HCT116 (cell line): ENCODE results near the gene MS4A3. TPM values are rescaled to one million over a fixed set of nuclear protein-coding genes. Genes with fewer than 3 reads are reported as not detected.

Source experiments
- ATAC-seq: fragments of 200-7000 bp; cut with Tn5 transposase; 2 replicates; pipeline ENCODE4 v1.9.1; 2020; ENCODE audit warnings: mild to moderate bottlenecking, moderate library complexity
- BruUV-seq: library from RNA; stranded (reverse); fragments of 400-500 nt; replicated peaks from 2 replicates; lab custom pipeline; 2021; lab: Mats Ljungman, UMichigan
- CTCF ChIA-PET: fragments of 300-600 bp; sonication (Branson Sonifier 250); formaldehyde crosslinking; loops from one replicate; lab custom pipeline; 2021; ENCODE audit warnings: antibody characterized with exemption; lab: Charles Lee
- POLR2A ChIA-PET: fragments of 300-600, 350-600 bp; sonication (Branson Sonifier 250); formaldehyde crosslinking; loops from one replicate; lab custom pipeline; 2021; ENCODE audit warnings: antibody characterized with exemption; lab: Charles Lee
- RAD21 ChIA-PET, 2 experiments: fragments of 300-600 bp; sonication (Branson Sonifier 250); formaldehyde crosslinking; loops; one replicate each; lab custom pipeline; 2023; ENCODE audit warnings: low total read pairs in 2 of 2; ENCODE audit not compliant: uncharacterized antibody in 2 of 2, unreplicated experiment in 2 of 2, low non-redundant PET in 1 of 2; lab: Charles Lee
- DNase-seq: peaks from one replicate; pipeline ENCODE4 v3.0.0-alpha.2; 2010; ENCODE audit warnings: low read depth, low spot score
- H2AFZ ChIP-seq: fragments of 200-600 bp; shearing (Covaris generic), sonication (generic); 2 replicates; pipeline ENCODE4 v1.6.1; 2017; ENCODE audit warnings: low read depth, mixed run types, mixed read lengths, antibody characterized with exemption, low read length; ENCODE audit not compliant: poor library complexity, severe bottlenecking
- H3K27ac ChIP-seq: 2 replicates; pipeline ENCODE4 v1.5.1; 2012; ENCODE audit warnings: low read depth, low read length
- H3K27me3 ChIP-seq: fragments of 200-600 bp; sonication (generic); 2 replicates; pipeline ENCODE4 v1.6.1; 2016; ENCODE audit warnings: mixed run types, low read length, mixed read lengths; ENCODE audit not compliant: insufficient read depth
- H3K36me3 ChIP-seq, 2 experiments: fragments of 200-500 bp in 1 of 2; fragments of 200-600 bp in 1 of 2; sonication (Bioruptor generic) in 1 of 2; sonication (generic) in 1 of 2; 2 replicates each; pipeline versions ENCODE4 v1.5.1 to v1.6.1; 2014 to 2016; ENCODE audit warnings: low read length in 2 of 2, inconsistent platforms in 1 of 2, mixed read lengths in 1 of 2, mixed run types in 1 of 2; ENCODE audit not compliant: insufficient read depth in 2 of 2, control insufficient read depth in 1 of 2
- H3K4me1 ChIP-seq, 2 experiments: fragments of 200-600 bp in 1 of 2; sonication (generic) in 1 of 2; 2 replicates each; pipeline versions ENCODE4 v1.5.1 to v1.6.1; 2012 to 2017; ENCODE audit warnings: low read length in 2 of 2, inconsistent platforms in 1 of 2, mild to moderate bottlenecking in 1 of 2, mixed read lengths in 1 of 2, mixed run types in 1 of 2, moderate library complexity in 1 of 2; ENCODE audit not compliant: insufficient read depth in 2 of 2, control insufficient read depth in 1 of 2
- H3K4me2 ChIP-seq: fragments of 200-600 bp; sonication (generic); 2 replicates; pipeline ENCODE4 v1.6.1; 2017; ENCODE audit warnings: mixed run types, low read length, mixed read lengths
- H3K4me3 ChIP-seq, 2 experiments: fragments of 200-600 bp in 1 of 2; sonication (generic) in 1 of 2; replicated peaks in 1 of 2; 2 replicates each; pipeline ENCODE4 v1.5.1; 2011 to 2016; ENCODE audit warnings: low read length in 2 of 2, control low read depth in 1 of 2, low read depth in 1 of 2, mild to moderate bottlenecking in 1 of 2, mixed read lengths in 1 of 2, mixed run types in 1 of 2
- H3K79me2 ChIP-seq: fragments of 200-600 bp; sonication (generic); 2 replicates; pipeline ENCODE4 v1.6.1; 2017; ENCODE audit warnings: mild to moderate bottlenecking, mixed run types, low read length, moderate library complexity, mixed read lengths; ENCODE audit not compliant: insufficient read depth
- H3K9ac ChIP-seq: fragments of 200-600 bp; sonication (generic); 2 replicates; pipeline ENCODE4 v1.6.1; 2016; ENCODE audit warnings: low read length, mixed read lengths
- H3K9me2 ChIP-seq: fragments of 200-600 bp; sonication (generic), shearing (Covaris generic); 2 replicates; pipeline ENCODE4 v1.6.1; 2017; ENCODE audit warnings: mixed run types, mild to moderate bottlenecking, moderate library complexity; ENCODE audit not compliant: insufficient read depth
- H3K9me3 ChIP-seq, 2 experiments: fragments of 200-500 bp in 1 of 2; fragments of 200-600 bp in 1 of 2; sonication (Bioruptor generic) in 1 of 2; sonication (generic) in 1 of 2; 2 replicates each; pipeline ENCODE4 v1.6.1; 2014 to 2017; ENCODE audit warnings: low read length in 2 of 2, mixed read lengths in 2 of 2, inconsistent platforms in 1 of 2, low read depth in 1 of 2, mild to moderate bottlenecking in 1 of 2, mixed run types in 1 of 2, moderate library complexity in 1 of 2; ENCODE audit not compliant: control insufficient read depth in 1 of 2, insufficient read depth in 1 of 2
- H4K20me1 ChIP-seq: fragments of 200-600 bp; sonication (generic), shearing (Covaris generic); 2 replicates; pipeline ENCODE4 v1.6.1; 2017; ENCODE audit warnings: mixed run types, mild to moderate bottlenecking, moderate library complexity; ENCODE audit not compliant: insufficient read depth
- TCF7L2 ChIP-seq: IDR thresholded peaks from 2 replicates; pipeline ENCODE4 v1.7.0; 2011; ENCODE audit warnings: borderline replicate concordance, inconsistent platforms; ENCODE audit not compliant: insufficient read depth, insufficient read length; ENCODE audit errors: extremely low read depth
- intact Hi-C: fragments of 100-400 bp; cut with micrococcal nuclease; formaldehyde crosslinking; loops from 2 replicates; pipeline ENCODE4 v1.10.0; 2022
- total RNA-seq: library from RNA; stranded (reverse); gene quantifications from one replicate; pipeline ENCODE4 v1.2.1, GENCODE V29; 2021; ENCODE audit not compliant: unreplicated experiment
- TF ChIP-seq, protein P1 (sequence below): IDR thresholded peaks from 2 replicates; pipeline ENCODE4 v1.6.1; 2011; ENCODE audit warnings: mild to moderate bottlenecking, low read length, moderate library complexity; ENCODE audit not compliant: insufficient replicate concordance; ENCODE audit errors: extremely low read depth

Gene MS4A3
- total RNA-seq, 1 experiment from 2014 or later = not detected

DNA sequence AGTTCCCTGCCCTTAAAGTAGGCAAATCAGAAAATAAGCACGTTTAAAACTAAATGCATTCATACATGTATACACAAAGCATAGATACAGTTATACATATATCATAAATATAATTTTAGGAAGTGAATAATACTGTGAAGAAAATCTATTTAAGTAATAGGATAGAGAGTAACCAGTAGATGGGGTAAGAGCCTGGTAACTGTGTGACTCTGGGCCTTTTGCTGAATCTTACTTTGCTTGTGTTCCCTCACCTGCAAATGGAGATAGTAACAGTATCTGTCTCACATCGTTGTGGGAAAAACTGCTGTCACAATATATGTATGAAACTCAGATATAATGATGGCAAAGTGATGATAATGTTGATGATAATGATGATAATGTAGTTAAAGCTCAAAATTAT is 61.9 kb downstream of the MS4A3 start (continued):
- TF ChIP-seq, protein P1, sequence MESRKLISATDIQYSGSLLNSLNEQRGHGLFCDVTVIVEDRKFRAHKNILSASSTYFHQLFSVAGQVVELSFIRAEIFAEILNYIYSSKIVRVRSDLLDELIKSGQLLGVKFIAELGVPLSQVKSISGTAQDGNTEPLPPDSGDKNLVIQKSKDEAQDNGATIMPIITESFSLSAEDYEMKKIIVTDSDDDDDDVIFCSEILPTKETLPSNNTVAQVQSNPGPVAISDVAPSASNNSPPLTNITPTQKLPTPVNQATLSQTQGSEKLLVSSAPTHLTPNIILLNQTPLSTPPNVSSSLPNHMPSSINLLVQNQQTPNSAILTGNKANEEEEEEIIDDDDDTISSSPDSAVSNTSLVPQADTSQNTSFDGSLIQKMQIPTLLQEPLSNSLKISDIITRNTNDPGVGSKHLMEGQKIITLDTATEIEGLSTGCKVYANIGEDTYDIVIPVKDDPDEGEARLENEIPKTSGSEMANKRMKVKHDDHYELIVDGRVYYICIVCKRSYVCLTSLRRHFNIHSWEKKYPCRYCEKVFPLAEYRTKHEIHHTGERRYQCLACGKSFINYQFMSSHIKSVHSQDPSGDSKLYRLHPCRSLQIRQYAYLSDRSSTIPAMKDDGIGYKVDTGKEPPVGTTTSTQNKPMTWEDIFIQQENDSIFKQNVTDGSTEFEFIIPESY = no peak

DNA sequence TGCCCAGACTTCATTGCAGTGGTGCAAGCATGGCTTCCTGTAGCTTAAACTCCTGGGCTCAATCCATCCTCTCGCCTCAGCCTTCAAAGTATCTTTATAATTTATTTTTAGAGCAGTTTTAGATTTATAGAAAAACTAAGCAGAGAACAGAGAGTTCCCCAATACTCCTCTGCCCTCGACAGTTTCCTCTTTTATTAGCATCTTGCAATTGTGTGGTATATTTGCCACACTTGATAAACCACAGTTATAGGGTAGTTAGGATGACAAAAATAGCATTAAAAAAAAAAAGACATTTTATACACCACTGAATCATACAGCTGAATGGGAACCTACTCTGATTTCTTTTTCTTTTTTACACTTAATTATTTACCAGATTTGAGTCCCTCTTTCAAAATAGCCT is 63.2 kb downstream of the MS4A3 start:
- intact Hi-C loops = loop anchor here (5.0 kb wide), 1 partner anchor 133 kb away; no protein-coding TSS in a partner anchor
- no peak overlapping the region for H2AFZ ChIP-seq

More for the DNA sequence above, 63.2 kb downstream of the MS4A3 start:
- CTCF ChIA-PET = no interaction called here
- H3K9ac ChIP-seq = no peak overlapping the region
- no peak overlapping the region for H3K4me2 ChIP-seq
- H3K27me3 ChIP-seq = no peaks in the 10 kb centered on the region
- no peak for ATAC-seq
- no peaks in the 10 kb centered on the region for H4K20me1 ChIP-seq
- no peaks in the 10 kb centered on the region for H3K36me3 ChIP-seq
- TF ChIP-seq TCF7L2 = no peak
- no peaks in the 10 kb centered on the region for H3K9me3 ChIP-seq
- DNase-seq = no peak
- POLR2A ChIA-PET = no interaction called here
- H3K4me1 ChIP-seq = no peaks in the 10 kb centered on the region
- RAD21 ChIA-PET = no interaction called here
- no peaks in the 10 kb centered on the region for H3K9me2 ChIP-seq
- BruUV-seq = no TSS peak
- H3K79me2 ChIP-seq = no peaks in the 10 kb centered on the region
- H3K4me3 ChIP-seq = no peak overlapping the region
- H3K27ac ChIP-seq = no peak overlapping the region

Other genes with a start within 250 kb of the MS4A3 start
- 61.0 TPM for gene MRPL16, start 245.9 kb upstream of the MS4A3 start, total RNA-seq
- gene CBLIF, start 211.2 kb upstream of the MS4A3 start, total RNA-seq = not detected
- 1.7 TPM for gene TCN1, start 190.2 kb upstream of the MS4A3 start, total RNA-seq
- gene OOSP3, start 177.9 kb upstream of the MS4A3 start, total RNA-seq = not detected
- not detected for gene OOSP1, start 118.2 kb upstream of the MS4A3 start, total RNA-seq
- gene OOSP4A, start 92.6 kb upstream of the MS4A3 start, total RNA-seq = not detected
- not detected for gene OOSP4B, start 39.5 kb upstream of the MS4A3 start, total RNA-seq
- gene OOSP2, start 16.3 kb upstream of the MS4A3 start, total RNA-seq = not detected
- not detected for gene MS4A2, start 32.0 kb downstream of the MS4A3 start, total RNA-seq
- 0.52 TPM for gene MS4A6A, start 126.4 kb downstream of the MS4A3 start, total RNA-seq
- gene MS4A4E, start 186.5 kb downstream of the MS4A3 start, total RNA-seq = not detected
- gene MS4A4A, start 224.0 kb downstream of the MS4A3 start, total RNA-seq = 0.22 TPM